ENCODE measurements around the gene PXYLP1.
A peak's percentile ranks its signal among the peaks of the same experiment; 100 is the strongest.

- peak; percentile 93 for TF ChIP-seq POLR2A (IDR thresholded peaks at IDR 0.05; ENCODE audit: extremely low read depth, insufficient read length)
- peak; percentile 84 for TF ChIP-seq MAX (IDR thresholded peaks at IDR 0.05; ENCODE audit: low read depth, low read length)
Observed at GRCh38 chr3:141311496-141312353, 80.1 kb downstream of the PXYLP1 start.

All from NB4 (cell line).